HG02642 (cell line): Measurements from ENCODE around the gene ASIC2.

ENCODE experiments used
- ATAC-seq: cut with Tn5 transposase; IDR thresholded peaks from one replicate; pipeline ENCODE4 v1.9.1; 2021; ENCODE audit warnings: mild to moderate bottlenecking; ENCODE audit not compliant: unreplicated experiment, poor library complexity

The ASIC2 gene

GRCh38 chr17:33085256-33085655, 207.8 kb downstream of the ASIC2 start:
- no peak for ATAC-seq

GRCh38 chr17:33084755-33085154, 208.3 kb downstream of the ASIC2 start:
- no peak for ATAC-seq

GRCh38 chr17:33082529-33083173, 210.4 kb downstream of the ASIC2 start:
- no peak for ATAC-seq

GRCh38 chr17:33080091-33080490, 213.0 kb downstream of the ASIC2 start:
- ATAC-seq = no peak

- ATAC-seq = no peak
These were observed 213.9 kb downstream of the ASIC2 start for GRCh38 chr17:33079201-33079600.

GRCh38 chr17:33076979-33077378, 216.1 kb downstream of the ASIC2 start:
- no peak for ATAC-seq

- ATAC-seq = no peak
These were observed 219.7 kb downstream of the ASIC2 start for GRCh38 chr17:33073416-33073815.

- no peak for ATAC-seq
These were observed 220.5 kb downstream of the ASIC2 start for GRCh38 chr17:33072421-33073161.

- ATAC-seq = no peak
These were observed 221.4 kb downstream of the ASIC2 start for GRCh38 chr17:33071656-33072055.

- no peak for ATAC-seq
These were observed 235.5 kb downstream of the ASIC2 start for GRCh38 chr17:33057564-33057963.

- ATAC-seq = no peak
These were observed 236.5 kb downstream of the ASIC2 start for GRCh38 chr17:33056399-33057146.

- ATAC-seq = no peak
These were observed 237.3 kb downstream of the ASIC2 start for GRCh38 chr17:33055746-33056145.

- ATAC-seq = no peak
These were observed 237.9 kb downstream of the ASIC2 start for GRCh38 chr17:33055171-33055611.

GRCh38 chr17:33054412-33054811, 238.7 kb downstream of the ASIC2 start:
- no peak for ATAC-seq

- ATAC-seq = no peak
These were observed 239.4 kb downstream of the ASIC2 start for GRCh38 chr17:33053676-33054075.

GRCh38 chr17:33052856-33053255, 240.2 kb downstream of the ASIC2 start:
- ATAC-seq = no peak

- ATAC-seq = no peak
These were observed 242.4 kb downstream of the ASIC2 start for GRCh38 chr17:33050611-33051140.

GRCh38 chr17:33049781-33050414, 243.2 kb downstream of the ASIC2 start:
- no peak for ATAC-seq

GRCh38 chr17:33046361-33047255, 246.5 kb downstream of the ASIC2 start:
- ATAC-seq = no peak

GRCh38 chr17:33045216-33045615, 247.9 kb downstream of the ASIC2 start:
- no peak for ATAC-seq
